Sigmoid colon (tissue), 3 donors: Measurements from ENCODE around the gene ZACN.
"Not testable (repeated sequence)": the region's sequence is repeated elsewhere in the genome, so short reads cannot be mapped to it uniquely, and the experiment has no call there.

Source experiments
- POLR2A ChIP-seq, 2 donors: fragments of 450-650 bp; IDR thresholded peaks; one replicate each; pipeline ENCODE4 v1.6.1; 2016; ENCODE audit warnings: antibody characterized with exemption in 2 of 2, mild to moderate bottlenecking in 2 of 2, moderate library complexity in 2 of 2
- TF ChIP-seq, protein P1 (sequence below), 4 experiments: fragments of 450-650 bp in 3 of 4; fragments of 200-600 bp in 1 of 4; IDR thresholded peaks; one replicate each; pipeline ENCODE4 v1.5.1; 2016 to 2019; ENCODE audit warnings: antibody characterized with exemption in 4 of 4, mild to moderate bottlenecking in 3 of 4, moderate library complexity in 2 of 4

- TF ChIP-seq, protein P1, sequence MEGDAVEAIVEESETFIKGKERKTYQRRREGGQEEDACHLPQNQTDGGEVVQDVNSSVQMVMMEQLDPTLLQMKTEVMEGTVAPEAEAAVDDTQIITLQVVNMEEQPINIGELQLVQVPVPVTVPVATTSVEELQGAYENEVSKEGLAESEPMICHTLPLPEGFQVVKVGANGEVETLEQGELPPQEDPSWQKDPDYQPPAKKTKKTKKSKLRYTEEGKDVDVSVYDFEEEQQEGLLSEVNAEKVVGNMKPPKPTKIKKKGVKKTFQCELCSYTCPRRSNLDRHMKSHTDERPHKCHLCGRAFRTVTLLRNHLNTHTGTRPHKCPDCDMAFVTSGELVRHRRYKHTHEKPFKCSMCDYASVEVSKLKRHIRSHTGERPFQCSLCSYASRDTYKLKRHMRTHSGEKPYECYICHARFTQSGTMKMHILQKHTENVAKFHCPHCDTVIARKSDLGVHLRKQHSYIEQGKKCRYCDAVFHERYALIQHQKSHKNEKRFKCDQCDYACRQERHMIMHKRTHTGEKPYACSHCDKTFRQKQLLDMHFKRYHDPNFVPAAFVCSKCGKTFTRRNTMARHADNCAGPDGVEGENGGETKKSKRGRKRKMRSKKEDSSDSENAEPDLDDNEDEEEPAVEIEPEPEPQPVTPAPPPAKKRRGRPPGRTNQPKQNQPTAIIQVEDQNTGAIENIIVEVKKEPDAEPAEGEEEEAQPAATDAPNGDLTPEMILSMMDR (IDR thresholded peaks at IDR 0.05), result not testable (repeated sequence)
- not testable (repeated sequence) for TF ChIP-seq POLR2A (IDR thresholded peaks at IDR 0.05)
These were observed 34.4 kb upstream of the ZACN start for GRCh38 chr17:76044475-76045007.
